HepG2 (cell line): ENCODE results near the gene POLE. TPM values are rescaled to one million over a fixed set of nuclear protein-coding genes. Genes with fewer than 3 reads are reported as not detected.

Experiments used
- CBX1 ChIP-seq: IDR thresholded peaks from one replicate; pipeline ENCODE4 v1.6.1; 2016; ENCODE audit warnings: antibody characterized with exemption, low read depth
- JUND ChIP-seq: sonication (generic); formaldehyde crosslinking; IDR thresholded peaks from 2 replicates; pipeline ENCODE4 v1.8.0; 2022; ENCODE audit warnings: mild to moderate bottlenecking, missing genetic modification reagents
- MAZ ChIP-seq, 2 experiments: sonication (generic) in 1 of 2; formaldehyde crosslinking in 1 of 2; IDR thresholded peaks; 2 replicates each; pipeline versions ENCODE4 v1.5.0 to v1.6.1; 2012 to 2020; ENCODE audit warnings: low read depth in 2 of 2, mild to moderate bottlenecking in 2 of 2, borderline replicate concordance in 1 of 2, improper control_type of control experiment in 1 of 2, low read length in 1 of 2, missing genetic modification reagents in 1 of 2, moderate library complexity in 1 of 2
- NFKBIZ ChIP-seq: IDR thresholded peaks from 2 replicates; pipeline ENCODE4 v1.6.1; 2018; ENCODE audit warnings: missing genetic modification reagents, missing compliant biosample characterization
- TMF1 ChIP-seq: sonication (generic); formaldehyde crosslinking; IDR thresholded peaks from 2 replicates; pipeline ENCODE4 v1.8.1; 2022; ENCODE audit warnings: low read depth, missing genetic modification reagents
- U2AF1 ChIP-seq: fragments of 200-400 bp; formaldehyde crosslinking; optimal IDR thresholded peaks from 2 replicates; pipeline ENCODE3; 2017; ENCODE audit warnings: mild to moderate bottlenecking, low read depth, low read length
- ZNF136 ChIP-seq: sonication (generic); formaldehyde crosslinking; IDR thresholded peaks from 2 replicates; pipeline ENCODE4 v1.8.1; 2022; ENCODE audit warnings: low read depth, mild to moderate bottlenecking, moderate library complexity, missing genetic modification reagents
- ZNF20 ChIP-seq: sonication (generic); formaldehyde crosslinking; IDR thresholded peaks from 2 replicates; pipeline ENCODE4 v1.4.0; 2020; ENCODE audit warnings: mild to moderate bottlenecking, moderate library complexity, missing genetic modification reagents
- ZNF232 ChIP-seq: sonication (generic); formaldehyde crosslinking; IDR thresholded peaks from 2 replicates; pipeline ENCODE4 v1.4.0; 2020; ENCODE audit warnings: missing genetic modification reagents, borderline replicate concordance
- ZNF296 ChIP-seq: sonication (generic); formaldehyde crosslinking; conservative IDR thresholded peaks from 2 replicates; pipeline ENCODE4 v1.5.0; 2020; ENCODE audit warnings: mild to moderate bottlenecking, missing genetic modification reagents
- ZNF333 ChIP-seq: sonication (generic); formaldehyde crosslinking; IDR thresholded peaks from 2 replicates; pipeline ENCODE4 v1.4.0; 2020; ENCODE audit warnings: mild to moderate bottlenecking, missing genetic modification reagents, borderline replicate concordance
- ZNF629 ChIP-seq: sonication (generic); formaldehyde crosslinking; conservative IDR thresholded peaks from 2 replicates; pipeline ENCODE4 v1.5.0; 2020; ENCODE audit warnings: missing genetic modification reagents
- polyA plus RNA-seq, 8 experiments: library from polyadenylated mRNA; depleted of rRNA in 3 of 8; stranded (reverse) in 7 of 8; unstranded in 1 of 8; fragments of >200 nt; fragmentation: Illumina TruSeq in 4 of 8; extraction: Trizol in 4 of 8; gene quantifications; 2 replicates each; pipeline versions ENCODE4 v1.2.1 to v1.2.3, GENCODE V29; 2011 to 2016; ENCODE audit warnings: low read depth in 4 of 8, missing spikeins in 1 of 8, mixed read lengths in 1 of 8; ENCODE audit not compliant: insufficient read depth in 1 of 8
- total RNA-seq, 5 experiments: library from RNA; depleted of rRNA; stranded (reverse); fragments of >200 nt; fragmentation: Illumina TruSeq; extraction: Trizol; gene quantifications; 2 replicates each; pipeline ENCODE4 v1.2.3, GENCODE V29; 2016; ENCODE audit warnings: low read depth in 1 of 5
- TF ChIP-seq, protein P1 (sequence below): sonication (generic); formaldehyde crosslinking; conservative IDR thresholded peaks from 2 replicates; pipeline ENCODE4 v1.8.1; 2023; ENCODE audit warnings: missing genetic modification reagents
- TF ChIP-seq, protein P2 (sequence below): sonication (generic); formaldehyde crosslinking; IDR thresholded peaks from 2 replicates; pipeline ENCODE4 v1.4.0; 2020; ENCODE audit warnings: missing genetic modification reagents
- TF ChIP-seq, protein P3 (sequence below): sonication (generic); formaldehyde crosslinking; conservative IDR thresholded peaks from 2 replicates; pipeline ENCODE4 v1.4.0; 2020; ENCODE audit warnings: missing genetic modification reagents
- TF ChIP-seq, protein P4 (sequence below), 2 experiments: sonication (generic) in 1 of 2; formaldehyde crosslinking in 1 of 2; IDR thresholded peaks; 2 replicates each; pipeline versions ENCODE4 v1.4.0 to v1.6.1; 2016 to 2020; ENCODE audit warnings: borderline replicate concordance in 1 of 2, low read depth in 1 of 2, mild to moderate bottlenecking in 1 of 2, missing genetic modification reagents in 1 of 2
- TF ChIP-seq, protein P5 (sequence below): sonication (generic); formaldehyde crosslinking; IDR thresholded peaks from 2 replicates; pipeline ENCODE4 v1.5.1; 2020; ENCODE audit warnings: mild to moderate bottlenecking, missing genetic modification reagents, moderate library complexity

POLE gene
- total and polyA plus RNA-seq, 2 of the 13 experiments (the other 11 are each of a cell fraction or from before 2014, with no cell fraction given) = 25.3 to 52.2 TPM

DNA sequence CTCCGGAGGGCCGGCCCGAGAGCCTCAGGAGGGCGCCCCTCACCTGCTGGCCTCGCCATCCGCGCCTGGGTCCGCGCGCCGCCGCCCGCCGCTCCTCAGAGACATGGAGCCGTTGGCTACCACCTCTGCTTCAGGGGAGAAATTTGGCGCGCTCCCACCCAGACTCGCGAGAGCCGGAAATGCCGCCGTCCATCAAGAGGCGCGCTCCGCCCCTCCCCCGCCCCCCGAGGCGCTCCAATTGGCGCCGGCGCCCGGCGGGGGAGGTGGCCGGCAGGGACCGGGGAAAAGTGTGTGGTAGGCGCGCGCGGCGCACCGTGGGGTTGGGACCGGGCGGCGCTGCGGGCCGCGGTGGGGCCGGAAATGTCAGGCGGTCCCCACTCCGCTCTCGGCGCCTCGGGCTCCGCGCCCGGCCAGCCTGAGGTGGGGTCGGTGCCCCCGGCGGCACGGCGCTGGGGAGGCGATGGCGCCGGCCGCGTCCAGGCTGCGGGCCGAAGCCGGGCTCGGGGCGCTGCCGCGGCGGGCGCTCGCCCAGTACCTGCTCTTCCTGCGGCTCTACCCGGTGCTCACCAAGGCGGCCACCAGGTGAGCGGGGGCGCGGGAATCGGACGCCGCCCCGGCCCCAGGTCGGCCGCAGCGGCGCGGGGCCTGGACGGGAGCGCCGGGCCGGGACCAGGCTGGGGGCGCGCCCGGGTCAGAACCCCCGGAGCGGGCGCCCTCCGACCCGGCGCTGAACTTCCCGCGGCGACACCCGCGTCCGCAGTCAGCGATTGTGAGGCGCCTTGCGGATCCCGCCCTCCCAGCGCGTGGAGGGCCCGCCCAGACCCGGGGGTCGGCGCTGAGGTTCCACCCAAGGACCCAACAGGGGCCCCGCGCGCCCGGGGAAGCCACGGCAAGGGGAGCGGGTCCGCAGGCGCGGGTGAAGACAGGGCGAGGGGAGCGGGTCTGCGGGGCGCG is at the start of gene POLE, which contains the start of gene PXMP2 (continued):
- TF ChIP-seq ZNF136 = no peak
- TF ChIP-seq ZNF629 = no peak
- TF ChIP-seq CBX1 = no peak
- TF ChIP-seq, protein P1, sequence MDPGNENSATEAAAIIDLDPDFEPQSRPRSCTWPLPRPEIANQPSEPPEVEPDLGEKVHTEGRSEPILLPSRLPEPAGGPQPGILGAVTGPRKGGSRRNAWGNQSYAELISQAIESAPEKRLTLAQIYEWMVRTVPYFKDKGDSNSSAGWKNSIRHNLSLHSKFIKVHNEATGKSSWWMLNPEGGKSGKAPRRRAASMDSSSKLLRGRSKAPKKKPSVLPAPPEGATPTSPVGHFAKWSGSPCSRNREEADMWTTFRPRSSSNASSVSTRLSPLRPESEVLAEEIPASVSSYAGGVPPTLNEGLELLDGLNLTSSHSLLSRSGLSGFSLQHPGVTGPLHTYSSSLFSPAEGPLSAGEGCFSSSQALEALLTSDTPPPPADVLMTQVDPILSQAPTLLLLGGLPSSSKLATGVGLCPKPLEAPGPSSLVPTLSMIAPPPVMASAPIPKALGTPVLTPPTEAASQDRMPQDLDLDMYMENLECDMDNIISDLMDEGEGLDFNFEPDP = peak; percentile 89; the same call in 1 of the 2 replicates
- TF ChIP-seq, protein P2, sequence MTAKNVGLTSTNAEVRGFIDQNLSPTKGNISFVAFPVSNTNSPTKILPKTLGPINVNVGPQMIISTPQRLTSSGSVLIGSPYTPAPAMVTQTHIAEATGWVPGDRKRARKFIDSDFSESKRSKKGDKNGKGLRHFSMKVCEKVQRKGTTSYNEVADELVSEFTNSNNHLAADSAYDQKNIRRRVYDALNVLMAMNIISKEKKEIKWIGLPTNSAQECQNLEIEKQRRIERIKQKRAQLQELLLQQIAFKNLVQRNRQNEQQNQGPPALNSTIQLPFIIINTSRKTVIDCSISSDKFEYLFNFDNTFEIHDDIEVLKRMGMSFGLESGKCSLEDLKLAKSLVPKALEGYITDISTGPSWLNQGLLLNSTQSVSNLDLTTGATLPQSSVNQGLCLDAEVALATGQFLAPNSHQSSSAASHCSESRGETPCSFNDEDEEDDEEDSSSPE (CRISPR knock-in tag) = peak; percentile 98
- no peak for TF ChIP-seq ZNF333 (CRISPR knock-in tag)
- TF ChIP-seq, protein P3, sequence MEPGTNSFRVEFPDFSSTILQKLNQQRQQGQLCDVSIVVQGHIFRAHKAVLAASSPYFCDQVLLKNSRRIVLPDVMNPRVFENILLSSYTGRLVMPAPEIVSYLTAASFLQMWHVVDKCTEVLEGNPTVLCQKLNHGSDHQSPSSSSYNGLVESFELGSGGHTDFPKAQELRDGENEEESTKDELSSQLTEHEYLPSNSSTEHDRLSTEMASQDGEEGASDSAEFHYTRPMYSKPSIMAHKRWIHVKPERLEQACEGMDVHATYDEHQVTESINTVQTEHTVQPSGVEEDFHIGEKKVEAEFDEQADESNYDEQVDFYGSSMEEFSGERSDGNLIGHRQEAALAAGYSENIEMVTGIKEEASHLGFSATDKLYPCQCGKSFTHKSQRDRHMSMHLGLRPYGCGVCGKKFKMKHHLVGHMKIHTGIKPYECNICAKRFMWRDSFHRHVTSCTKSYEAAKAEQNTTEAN (CRISPR knock-in tag) = 0 out of 2 replicates have a peak, but pooled peaks have one; percentile 29
- peak; percentile 80 for TF ChIP-seq TMF1
- TF ChIP-seq ZNF20 (CRISPR knock-in tag) = no peak
- no peak for TF ChIP-seq NFKBIZ (CRISPR knock-in tag)
- no peak for TF ChIP-seq ZNF232
- TF ChIP-seq U2AF1 = no peak
- 0 out of 2 replicates have a peak, but pooled peaks have one; percentile 43 for TF ChIP-seq JUND (CRISPR knock-in tag)
- TF ChIP-seq MAZ (IDR thresholded peaks at IDR 0.05; ENCODE audit: borderline replicate concordance, low read depth, low read length) = peak; percentile 87; the same call in 1 of the 2 replicates
- peak; percentile 85 for TF ChIP-seq MAZ (CRISPR knock-in tag; IDR thresholded peaks at IDR 0.05; ENCODE audit: low read depth)
- no peak for TF ChIP-seq ZNF296 (CRISPR knock-in tag)
- TF ChIP-seq, protein P4, sequence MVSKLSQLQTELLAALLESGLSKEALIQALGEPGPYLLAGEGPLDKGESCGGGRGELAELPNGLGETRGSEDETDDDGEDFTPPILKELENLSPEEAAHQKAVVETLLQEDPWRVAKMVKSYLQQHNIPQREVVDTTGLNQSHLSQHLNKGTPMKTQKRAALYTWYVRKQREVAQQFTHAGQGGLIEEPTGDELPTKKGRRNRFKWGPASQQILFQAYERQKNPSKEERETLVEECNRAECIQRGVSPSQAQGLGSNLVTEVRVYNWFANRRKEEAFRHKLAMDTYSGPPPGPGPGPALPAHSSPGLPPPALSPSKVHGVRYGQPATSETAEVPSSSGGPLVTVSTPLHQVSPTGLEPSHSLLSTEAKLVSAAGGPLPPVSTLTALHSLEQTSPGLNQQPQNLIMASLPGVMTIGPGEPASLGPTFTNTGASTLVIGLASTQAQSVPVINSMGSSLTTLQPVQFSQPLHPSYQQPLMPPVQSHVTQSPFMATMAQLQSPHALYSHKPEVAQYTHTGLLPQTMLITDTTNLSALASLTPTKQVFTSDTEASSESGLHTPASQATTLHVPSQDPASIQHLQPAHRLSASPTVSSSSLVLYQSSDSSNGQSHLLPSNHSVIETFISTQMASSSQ (IDR thresholded peaks at IDR 0.05; ENCODE audit: low read depth) = no peak
- TF ChIP-seq, protein P4 (CRISPR knock-in tag; IDR thresholded peaks at IDR 0.05; ENCODE audit: borderline replicate concordance) = peak; percentile 36; the same call in 1 of the 2 replicates
- TF ChIP-seq, protein P5, sequence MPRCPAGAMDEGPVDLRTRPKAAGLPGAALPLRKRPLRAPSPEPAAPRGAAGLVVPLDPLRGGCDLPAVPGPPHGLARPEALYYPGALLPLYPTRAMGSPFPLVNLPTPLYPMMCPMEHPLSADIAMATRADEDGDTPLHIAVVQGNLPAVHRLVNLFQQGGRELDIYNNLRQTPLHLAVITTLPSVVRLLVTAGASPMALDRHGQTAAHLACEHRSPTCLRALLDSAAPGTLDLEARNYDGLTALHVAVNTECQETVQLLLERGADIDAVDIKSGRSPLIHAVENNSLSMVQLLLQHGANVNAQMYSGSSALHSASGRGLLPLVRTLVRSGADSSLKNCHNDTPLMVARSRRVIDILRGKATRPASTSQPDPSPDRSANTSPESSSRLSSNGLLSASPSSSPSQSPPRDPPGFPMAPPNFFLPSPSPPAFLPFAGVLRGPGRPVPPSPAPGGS (CRISPR knock-in tag) = 0 out of 2 replicates have a peak, but pooled peaks have one; percentile 63
